OCI-LY3 (cell line): ENCODE measurements around the gene CCDC27.

Source experiments
- H2AFZ ChIP-seq: fragments of 200-600, 300-600 bp; shearing (Covaris generic); 2 replicates; pipeline ENCODE4 v1.6.0; 2014; ENCODE audit warnings: antibody characterized with exemption, low read depth, low read length
- H3K27ac ChIP-seq: fragments of 200-600, 300-600 bp; sonication (generic); 2 replicates; pipeline ENCODE4 v1.5.1; 2014; ENCODE audit warnings: mild to moderate bottlenecking, low read length, moderate library complexity, mixed read lengths
- H3K27me3 ChIP-seq: fragments of 200-600, 300-600 bp; sonication (generic); 2 replicates; pipeline ENCODE4 v1.6.1; 2014; ENCODE audit warnings: low read depth, low read length, mixed read lengths
- H3K36me3 ChIP-seq: fragments of 200-600, 300-600 bp; sonication (generic); replicated peaks from 2 replicates; pipeline ENCODE3; 2014; ENCODE audit warnings: low read depth, low read length, mixed read lengths
- H3K4me1 ChIP-seq: fragments of 300-600, 200-600 bp; sonication (generic); 2 replicates; pipeline ENCODE4 v1.6.1; 2014; ENCODE audit warnings: low read length, mixed read lengths
- H3K4me2 ChIP-seq: fragments of 200-600, 300-600 bp; sonication (generic); 2 replicates; pipeline ENCODE4 v1.6.1; 2014; ENCODE audit warnings: low read length, mixed read lengths
- H3K4me3 ChIP-seq: fragments of 300-600, 200-600 bp; sonication (generic); 2 replicates; pipeline ENCODE4 v1.5.1; 2014; ENCODE audit warnings: antibody characterized with exemption, mild to moderate bottlenecking, low read length, moderate library complexity
- H3K79me2 ChIP-seq: fragments of 300-600, 200-600 bp; shearing (Covaris generic); 2 replicates; pipeline ENCODE4 v1.6.1; 2014; ENCODE audit warnings: mild to moderate bottlenecking, low read length, mixed read lengths
- H3K9ac ChIP-seq: fragments of 300-600, 200-600 bp; shearing (Covaris generic); 2 replicates; pipeline ENCODE4 v1.6.0; 2014; ENCODE audit warnings: mild to moderate bottlenecking, low read length, moderate library complexity
- H3K9me3 ChIP-seq: fragments of 200-600, 300-600 bp; shearing (Covaris generic); 2 replicates; pipeline ENCODE4 v1.6.1; 2014; ENCODE audit warnings: low read length, mixed read lengths; ENCODE audit not compliant: insufficient read depth
- H4K20me1 ChIP-seq: fragments of 200-600, 300-600 bp; sonication (generic); 2 replicates; pipeline ENCODE4 v1.6.1; 2016; ENCODE audit warnings: low read length, mixed read lengths; ENCODE audit not compliant: insufficient read depth
- EZH2phosphoT487 ChIP-seq: fragments of 200-600 bp; shearing (Covaris generic); IDR thresholded peaks from 2 replicates; pipeline ENCODE4 v1.6.1; 2018; ENCODE audit warnings: antibody characterized with exemption, mixed run types, low read depth
- TF ChIP-seq, protein P1 (sequence below): fragments of 200-600, 300-600 bp; sonication (generic); IDR thresholded peaks from 2 replicates; pipeline ENCODE4 v1.5.1; 2014; ENCODE audit warnings: antibody characterized with exemption, low read length, low read depth

Gene CCDC27

DNA sequence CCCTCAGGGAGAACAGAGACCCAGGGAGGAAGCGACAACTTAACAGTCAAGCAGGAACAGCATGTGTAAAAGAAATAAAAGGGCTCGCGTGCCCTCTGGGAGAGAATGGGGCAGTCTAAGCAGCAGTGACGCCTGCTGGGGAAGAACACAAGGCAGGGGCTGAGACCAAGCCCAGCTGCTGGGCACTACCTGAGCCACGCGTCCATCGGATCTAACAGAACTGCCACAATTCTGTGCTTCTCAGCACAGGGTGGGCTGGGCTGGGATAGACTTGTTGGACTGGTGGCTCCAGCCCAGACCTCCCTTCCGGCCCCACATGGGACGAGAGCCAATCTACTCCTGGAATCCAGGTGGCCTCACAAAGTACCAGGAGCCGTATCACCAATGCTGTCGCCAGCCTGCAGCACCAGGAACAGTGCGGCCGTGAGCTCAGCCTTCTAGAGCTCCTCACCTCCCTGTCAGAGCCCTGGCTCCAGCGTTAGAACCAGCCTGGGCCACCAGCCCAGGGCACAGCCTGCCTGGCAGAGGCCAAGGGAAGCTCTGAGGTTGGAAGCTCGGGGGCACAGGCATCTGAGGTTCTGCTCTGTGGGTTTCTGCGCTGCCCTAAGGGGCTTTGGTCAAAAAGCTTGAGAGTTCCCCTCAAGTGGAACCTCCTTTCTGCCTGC lies 36.6 kb downstream of the CCDC27 start:
- peaks cover 39% of the 10 kb centered on the region for H3K79me2 ChIP-seq

DNA sequence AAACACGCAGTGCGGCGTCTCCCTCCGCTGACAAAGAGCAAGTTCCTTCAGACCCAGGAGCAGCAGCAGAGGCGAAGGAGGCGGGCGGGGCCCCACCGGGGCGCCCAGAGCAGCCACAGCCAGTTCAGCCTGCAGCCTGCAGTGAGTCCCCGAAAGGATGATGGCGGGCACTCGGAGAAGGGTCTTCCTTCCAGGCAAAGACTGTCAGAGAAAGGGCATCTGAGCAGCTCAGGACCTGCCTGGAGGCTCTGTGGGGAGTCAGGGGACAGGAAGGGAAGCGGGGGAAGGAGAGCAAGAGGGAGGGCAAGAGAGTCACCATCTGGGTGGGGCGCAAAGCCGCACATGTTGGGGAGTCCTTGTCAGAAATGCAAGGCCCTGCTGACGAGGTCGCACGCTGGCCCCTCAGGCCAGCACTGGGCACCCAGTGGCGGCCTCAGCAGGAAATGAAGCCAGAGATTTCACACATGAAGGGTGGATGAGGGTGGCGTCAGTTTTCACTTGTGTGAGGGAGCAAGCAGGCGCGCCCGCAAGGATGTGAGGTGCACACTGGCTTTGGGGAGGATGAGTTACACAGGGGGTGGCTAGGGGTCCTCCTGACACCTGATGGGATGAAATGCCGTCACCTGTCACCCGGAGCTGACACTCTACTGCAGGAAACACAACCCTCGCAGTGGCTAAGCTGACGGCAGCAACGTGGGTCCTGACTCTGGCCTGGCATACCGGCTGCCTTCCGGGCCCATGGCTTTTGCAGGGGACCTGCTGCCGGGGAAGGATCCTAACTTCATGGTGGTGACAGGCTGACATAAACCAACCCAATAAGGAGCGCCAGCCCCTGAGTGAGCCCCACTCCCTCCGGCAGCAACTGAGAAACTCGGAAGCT lies 37.4 kb downstream of the CCDC27 start:
- peaks cover 7% of the 10 kb centered on the region for H3K4me1 ChIP-seq
- no peak overlapping the region for H2AFZ ChIP-seq
- H4K20me1 ChIP-seq = peaks cover 13% of the 10 kb centered on the region; the same call in 1 of the 2 replicates
- peaks cover 47% of the 10 kb centered on the region for H3K79me2 ChIP-seq
- H3K27ac ChIP-seq = no peak overlapping the region
- H3K36me3 ChIP-seq = peaks cover 12% of the 10 kb centered on the region
- no peak overlapping the region for H3K4me3 ChIP-seq
- TF ChIP-seq EZH2phosphoT487 = no peak
- TF ChIP-seq, protein P1, sequence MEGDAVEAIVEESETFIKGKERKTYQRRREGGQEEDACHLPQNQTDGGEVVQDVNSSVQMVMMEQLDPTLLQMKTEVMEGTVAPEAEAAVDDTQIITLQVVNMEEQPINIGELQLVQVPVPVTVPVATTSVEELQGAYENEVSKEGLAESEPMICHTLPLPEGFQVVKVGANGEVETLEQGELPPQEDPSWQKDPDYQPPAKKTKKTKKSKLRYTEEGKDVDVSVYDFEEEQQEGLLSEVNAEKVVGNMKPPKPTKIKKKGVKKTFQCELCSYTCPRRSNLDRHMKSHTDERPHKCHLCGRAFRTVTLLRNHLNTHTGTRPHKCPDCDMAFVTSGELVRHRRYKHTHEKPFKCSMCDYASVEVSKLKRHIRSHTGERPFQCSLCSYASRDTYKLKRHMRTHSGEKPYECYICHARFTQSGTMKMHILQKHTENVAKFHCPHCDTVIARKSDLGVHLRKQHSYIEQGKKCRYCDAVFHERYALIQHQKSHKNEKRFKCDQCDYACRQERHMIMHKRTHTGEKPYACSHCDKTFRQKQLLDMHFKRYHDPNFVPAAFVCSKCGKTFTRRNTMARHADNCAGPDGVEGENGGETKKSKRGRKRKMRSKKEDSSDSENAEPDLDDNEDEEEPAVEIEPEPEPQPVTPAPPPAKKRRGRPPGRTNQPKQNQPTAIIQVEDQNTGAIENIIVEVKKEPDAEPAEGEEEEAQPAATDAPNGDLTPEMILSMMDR = no peak
- no peaks in the 10 kb centered on the region for H3K9me3 ChIP-seq
- no peak overlapping the region for H3K9ac ChIP-seq
- H3K4me2 ChIP-seq = no peak overlapping the region
- H3K27me3 ChIP-seq = no peaks in the 10 kb centered on the region

More for the DNA sequence above, 36.6 kb downstream of the CCDC27 start:
- Histone ChIP-seq H3K9ac (no peak overlapping the region), H3K4me2 (no peak overlapping the region), H4K20me1 (peaks cover 13% of the 10 kb centered on the region; the same call in 1 of the 2 replicates), H3K4me1 (peaks cover 7% of the 10 kb centered on the region), H3K9me3 (no peaks in the 10 kb centered on the region), H3K27me3 (no peaks in the 10 kb centered on the region), H3K27ac (no peak overlapping the region), H3K36me3 (peaks cover 17% of the 10 kb centered on the region), H2AFZ (no peak overlapping the region), H3K4me3 (no peak overlapping the region)
- TF ChIP-seq, protein P1 = no peak
- no peak for TF ChIP-seq EZH2phosphoT487

DNA sequence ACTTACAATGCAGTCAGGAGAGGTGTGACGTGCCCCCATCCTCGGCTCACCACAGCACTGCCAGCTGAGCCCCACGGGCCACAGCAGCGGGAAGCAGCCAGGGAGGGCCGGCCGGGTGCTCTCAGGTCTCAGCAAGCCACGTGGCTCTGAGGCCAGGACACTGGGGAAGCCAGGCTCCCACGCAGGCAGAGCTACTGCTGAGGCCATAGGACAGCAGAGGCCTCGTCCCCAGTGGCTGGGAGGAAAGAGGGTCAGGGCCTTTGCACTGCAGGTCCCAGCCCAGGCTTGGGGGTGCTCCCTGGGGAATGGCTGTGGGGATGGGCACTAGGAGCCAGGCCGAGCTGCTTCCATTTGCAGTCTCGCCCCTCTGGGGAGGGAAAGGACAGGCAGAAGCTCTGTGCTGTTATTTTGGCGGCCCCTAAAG lies 38.3 kb downstream of the CCDC27 start:
- Histone ChIP-seq H3K4me2 (no peak overlapping the region), H3K36me3 (peaks cover 7% of the 10 kb centered on the region), H3K27ac (no peak overlapping the region), H3K4me1 (peaks cover 14% of the 10 kb centered on the region), H3K9ac (no peak overlapping the region), H4K20me1 (peaks cover 13% of the 10 kb centered on the region; the same call in 1 of the 2 replicates), H3K9me3 (no peaks in the 10 kb centered on the region), H2AFZ (no peak overlapping the region), H3K79me2 (peaks cover 55% of the 10 kb centered on the region), H3K27me3 (no peaks in the 10 kb centered on the region), H3K4me3 (no peak overlapping the region)
- no peak for TF ChIP-seq EZH2phosphoT487
- TF ChIP-seq, protein P1 = no peak

DNA sequence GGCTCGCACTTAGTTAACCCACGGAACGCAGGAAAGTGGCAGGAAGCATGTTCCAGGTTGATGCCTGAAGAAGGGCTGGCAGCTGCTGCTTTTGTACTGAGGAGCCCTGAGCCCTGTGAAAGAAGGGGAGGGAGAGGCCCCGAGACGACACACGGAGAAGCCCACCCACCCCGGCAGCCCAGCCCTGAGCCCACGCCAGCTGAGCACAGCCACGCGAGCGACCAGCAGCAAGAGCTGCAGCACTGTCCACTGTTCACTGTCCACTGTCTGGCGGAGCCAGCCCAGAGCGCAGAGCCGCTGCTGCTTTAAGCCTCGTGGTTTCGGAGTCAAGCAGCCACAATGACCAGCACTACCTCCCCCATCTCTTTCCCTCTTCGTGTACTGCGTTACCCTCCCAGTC lies 38.7 kb downstream of the CCDC27 start:
- H4K20me1 ChIP-seq = peaks cover 13% of the 10 kb centered on the region; the same call in 1 of the 2 replicates

More for the DNA sequence above, 38.7 kb downstream of the CCDC27 start:
- Histone ChIP-seq H3K9ac (no peak overlapping the region), H3K4me1 (peaks cover 14% of the 10 kb centered on the region), H3K27me3 (no peaks in the 10 kb centered on the region), H3K36me3 (peaks cover 7% of the 10 kb centered on the region), H3K9me3 (no peaks in the 10 kb centered on the region), H3K27ac (no peak overlapping the region), H3K4me3 (no peak overlapping the region), H3K79me2 (peaks cover 60% of the 10 kb centered on the region), H3K4me2 (no peak overlapping the region), H2AFZ (no peak overlapping the region)
- TF ChIP-seq, protein P1 = no peak
- TF ChIP-seq EZH2phosphoT487 = no peak
